HepG2 (cell line): ENCODE measurements around the gene ARL3. TPM values are rescaled to one million over a fixed set of nuclear protein-coding genes. Genes with fewer than 3 reads are reported as not detected.

Experiments used
- ATAC-seq: fragments of 200-7000 bp; cut with Tn5 transposase; 3 replicates; pipeline ENCODE4 v1.9.1; 2020; ENCODE audit warnings: mild to moderate bottlenecking, moderate library complexity
- BruUV-seq: library from RNA; stranded (reverse); fragments of 400-500 nt; replicated peaks from 2 replicates; lab custom pipeline; 2021; lab: Mats Ljungman, UMichigan
- CTCF ChIA-PET: fragments of 300-600 bp; formaldehyde crosslinking; extraction: SDS; loops from one replicate; lab custom pipeline; 2021; ENCODE audit warnings: low total read pairs, inconsistent platforms, low intra/inter-chr PET ratio; lab: Yijun Ruan, JAX
- POLR2A ChIA-PET: fragments of 350-600 bp; sonication (Branson Sonifier 250); formaldehyde crosslinking; loops from one replicate; lab custom pipeline; 2020; ENCODE audit warnings: antibody characterized with exemption, inconsistent platforms; lab: Yijun Ruan, JAX
- DNase-seq: peaks from one replicate; pipeline ENCODE4 v3.0.0-alpha.2; 2015; ENCODE audit warnings: low spot score
- FAIRE-seq: peaks from 3 replicates; lab custom pipeline; 2011; peaks lifted over from hg19 to GRCh38; lab: Jason Lieb, UNC
- H2AFZ ChIP-seq: one replicate; pipeline ENCODE4 v1.6.1; 2011; ENCODE audit warnings: low read length, inconsistent platforms
- H3K27ac ChIP-seq: fragments of 300-600 bp; 3 replicates; pipeline ENCODE4 v1.8.0; 2011; ENCODE audit warnings: mixed run types, mild to moderate bottlenecking, mixed read lengths, low read length, inconsistent platforms; ENCODE audit not compliant: insufficient read depth; ENCODE audit errors: extremely low read length
- H3K27me3 ChIP-seq, 2 experiments: fragments of 200-600 bp in 1 of 2; 2 replicates in 1 of 2; 3 replicates in 1 of 2; pipeline versions ENCODE4 v1.6.0 to v1.8.0; 2011; ENCODE audit warnings: low read length in 2 of 2, mild to moderate bottlenecking in 2 of 2, moderate library complexity in 2 of 2, inconsistent platforms in 1 of 2; ENCODE audit not compliant: insufficient read depth in 2 of 2, control insufficient read depth in 1 of 2
- H3K36me3 ChIP-seq, 2 experiments: fragments of 200-600 bp in 1 of 2; replicated peaks in 1 of 2; 2 replicates in 1 of 2; 3 replicates in 1 of 2; pipeline versions ENCODE4 v1.5.1 to v1.8.0; 2011; ENCODE audit warnings: low read length in 2 of 2, inconsistent platforms in 1 of 2; ENCODE audit not compliant: insufficient read depth in 2 of 2, control insufficient read depth in 1 of 2
- H3K4me1 ChIP-seq: 2 replicates; pipeline ENCODE4 v1.5.1; 2012; ENCODE audit warnings: low read length, inconsistent platforms; ENCODE audit not compliant: insufficient read depth
- H3K4me2 ChIP-seq: 2 replicates; pipeline ENCODE4 v1.6.0; 2011; ENCODE audit warnings: low read depth, low read length, inconsistent platforms
- H3K4me3 ChIP-seq, 3 experiments: fragments of 200-600 bp in 1 of 3; sonication (generic), shearing (Covaris generic) in 1 of 3; replicated peaks in 1 of 3; 2 replicates each; pipeline ENCODE4 v1.5.1; 2011 to 2016; ENCODE audit warnings: low read length in 3 of 3, inconsistent platforms in 2 of 3, low read depth in 2 of 3, mild to moderate bottlenecking in 2 of 3, control low read depth in 1 of 3, mixed read lengths in 1 of 3; ENCODE audit not compliant: insufficient read depth in 1 of 3
- H3K79me2 ChIP-seq: one replicate; pipeline ENCODE4 v1.6.1; 2011; ENCODE audit warnings: low read length, inconsistent platforms; ENCODE audit not compliant: insufficient read depth
- H3K9ac ChIP-seq: 2 replicates; pipeline ENCODE4 v1.6.0; 2011; ENCODE audit warnings: mild to moderate bottlenecking, low read depth, low read length, inconsistent platforms; ENCODE audit not compliant: insufficient read depth
- H3K9me3 ChIP-seq: 2 replicates; pipeline ENCODE4 v1.5.1; 2012; ENCODE audit warnings: mild to moderate bottlenecking, low read length
- H4K20me1 ChIP-seq: 2 replicates; pipeline ENCODE4 v1.6.0; 2011; ENCODE audit warnings: inconsistent platforms, mild to moderate bottlenecking, low read length, moderate library complexity; ENCODE audit not compliant: insufficient read depth
- KLF12 ChIP-seq: sonication (generic); formaldehyde crosslinking; IDR thresholded peaks from 2 replicates; pipeline ENCODE4 v1.4.0; 2020; ENCODE audit warnings: missing genetic modification reagents, borderline replicate concordance
- PRPF4 ChIP-seq: fragments of 200-400 bp; formaldehyde crosslinking; IDR thresholded peaks from 2 replicates; pipeline ENCODE4 v1.6.1; 2016; ENCODE audit warnings: low read length, low read depth; ENCODE audit not compliant: poor library complexity, severe bottlenecking
- RBFOX2 ChIP-seq: fragments of 200-400 bp; formaldehyde crosslinking; IDR thresholded peaks from 2 replicates; pipeline ENCODE4 v1.6.1; 2017; ENCODE audit warnings: low read depth, mild to moderate bottlenecking, low read length
- SPEN ChIP-seq: sonication (generic); formaldehyde crosslinking; IDR thresholded peaks from 2 replicates; pipeline ENCODE4 v1.5.1; 2020; ENCODE audit warnings: low read depth, mild to moderate bottlenecking, missing genetic modification reagents
- STAG1 ChIP-seq: sonication (generic); formaldehyde crosslinking; IDR thresholded peaks from 2 replicates; pipeline ENCODE4 v1.4.0; 2020; ENCODE audit warnings: missing genetic modification reagents
- TBL1XR1 ChIP-seq: fragments of 150-350 bp; IDR thresholded peaks from 2 replicates; pipeline ENCODE4 v1.6.1; 2014; ENCODE audit warnings: borderline replicate concordance, low read length; ENCODE audit not compliant: partially characterized antibody
- ZNF326 ChIP-seq: sonication (generic); formaldehyde crosslinking; IDR thresholded peaks from 2 replicates; pipeline ENCODE4 v1.4.0; 2020; ENCODE audit warnings: missing genetic modification reagents, borderline replicate concordance
- ZNF367 ChIP-seq: sonication (generic); formaldehyde crosslinking; IDR thresholded peaks from 2 replicates; pipeline ENCODE4 v1.4.0; 2020; ENCODE audit warnings: missing genetic modification reagents, borderline replicate concordance
- ZNF678 ChIP-seq: sonication (generic); formaldehyde crosslinking; IDR thresholded peaks from 2 replicates; pipeline ENCODE4 v1.4.0; 2020; ENCODE audit warnings: mild to moderate bottlenecking, missing genetic modification reagents
- ZNF709 ChIP-seq: sonication (generic); formaldehyde crosslinking; IDR thresholded peaks from 2 replicates; pipeline ENCODE4 v1.5.0; 2020; ENCODE audit warnings: mild to moderate bottlenecking, missing genetic modification reagents
- ZSCAN5A ChIP-seq: sonication (generic); formaldehyde crosslinking; IDR thresholded peaks from 2 replicates; pipeline ENCODE4 v1.8.0; 2022; ENCODE audit warnings: mild to moderate bottlenecking, missing genetic modification reagents, borderline replicate concordance
- WGBS: methylation state at CpG from one replicate; pipeline ENCODE4 v1.1.6; 2017; ENCODE audit warnings: low lambda C conversion rate; 5-methylcytosine and 5-hydroxymethylcytosine counted together
- in situ Hi-C: cut with HindIII; loops from 2 replicates; pipeline ENCODE4 v1.10.0; 2017; ENCODE audit warnings: low pct_unique_long_range_greater_than_20kb; ENCODE audit not compliant: extremely low pct_ligation_motif_present
- intact Hi-C: fragments of 100-400 bp; cut with micrococcal nuclease; formaldehyde crosslinking; loops from one replicate; pipeline ENCODE4 v1.10.0; 2022; ENCODE audit not compliant: unreplicated experiment
- polyA plus RNA-seq, 8 experiments: library from polyadenylated mRNA; depleted of rRNA in 3 of 8; stranded (reverse) in 7 of 8; unstranded in 1 of 8; fragments of >200 nt; fragmentation: Illumina TruSeq in 4 of 8; extraction: Trizol in 4 of 8; gene quantifications; 2 replicates each; pipeline versions ENCODE4 v1.2.1 to v1.2.3, GENCODE V29; 2011 to 2016; ENCODE audit warnings: low read depth in 4 of 8, missing spikeins in 1 of 8, mixed read lengths in 1 of 8; ENCODE audit not compliant: insufficient read depth in 1 of 8
- total RNA-seq, 5 experiments: library from RNA; depleted of rRNA; stranded (reverse); fragments of >200 nt; fragmentation: Illumina TruSeq; extraction: Trizol; gene quantifications; 2 replicates each; pipeline ENCODE4 v1.2.3, GENCODE V29; 2016; ENCODE audit warnings: low read depth in 1 of 5
- TF ChIP-seq, protein P1 (sequence below): sonication (generic); formaldehyde crosslinking; IDR thresholded peaks from 2 replicates; pipeline ENCODE4 v1.4.0; 2020; ENCODE audit warnings: missing genetic modification reagents
- TF ChIP-seq, protein P2 (sequence below): sonication (generic); formaldehyde crosslinking; IDR thresholded peaks from 2 replicates; pipeline ENCODE4 v1.4.0; 2020; ENCODE audit warnings: missing genetic modification reagents, borderline replicate concordance
- TF ChIP-seq, protein P3 (sequence below): sonication (generic); formaldehyde crosslinking; IDR thresholded peaks from 2 replicates; pipeline ENCODE4 v1.9.0; 2021; ENCODE audit warnings: missing genetic modification reagents, borderline replicate concordance

ARL3 gene
- total and polyA plus RNA-seq, 2 of the 13 experiments (the other 11 are each of a cell fraction or from before 2014, with no cell fraction given), result 5.2 to 6.6 TPM

GRCh38 chr10:102631525-102632393 lies 82.4 kb downstream of the ARL3 start (continued):
- TF ChIP-seq, protein P1, sequence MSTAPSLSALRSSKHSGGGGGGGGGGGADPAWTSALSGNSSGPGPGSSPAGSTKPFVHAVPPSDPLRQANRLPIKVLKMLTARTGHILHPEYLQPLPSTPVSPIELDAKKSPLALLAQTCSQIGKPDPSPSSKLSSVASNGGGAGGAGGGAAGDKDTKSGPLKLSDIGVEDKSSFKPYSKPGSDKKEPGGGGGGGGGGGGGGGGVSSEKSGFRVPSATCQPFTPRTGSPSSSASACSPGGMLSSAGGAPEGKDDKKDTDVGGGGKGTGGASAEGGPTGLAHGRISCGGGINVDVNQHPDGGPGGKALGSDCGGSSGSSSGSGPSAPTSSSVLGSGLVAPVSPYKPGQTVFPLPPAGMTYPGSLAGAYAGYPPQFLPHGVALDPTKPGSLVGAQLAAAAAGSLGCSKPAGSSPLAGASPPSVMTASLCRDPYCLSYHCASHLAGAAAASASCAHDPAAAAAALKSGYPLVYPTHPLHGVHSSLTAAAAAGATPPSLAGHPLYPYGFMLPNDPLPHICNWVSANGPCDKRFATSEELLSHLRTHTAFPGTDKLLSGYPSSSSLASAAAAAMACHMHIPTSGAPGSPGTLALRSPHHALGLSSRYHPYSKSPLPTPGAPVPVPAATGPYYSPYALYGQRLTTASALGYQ (CRISPR knock-in tag), result no peak
- TF ChIP-seq ZSCAN5A (CRISPR knock-in tag) (no peak), STAG1 (CRISPR knock-in tag) (no peak), ZNF326 (CRISPR knock-in tag) (no peak)
- TF ChIP-seq, protein P2, sequence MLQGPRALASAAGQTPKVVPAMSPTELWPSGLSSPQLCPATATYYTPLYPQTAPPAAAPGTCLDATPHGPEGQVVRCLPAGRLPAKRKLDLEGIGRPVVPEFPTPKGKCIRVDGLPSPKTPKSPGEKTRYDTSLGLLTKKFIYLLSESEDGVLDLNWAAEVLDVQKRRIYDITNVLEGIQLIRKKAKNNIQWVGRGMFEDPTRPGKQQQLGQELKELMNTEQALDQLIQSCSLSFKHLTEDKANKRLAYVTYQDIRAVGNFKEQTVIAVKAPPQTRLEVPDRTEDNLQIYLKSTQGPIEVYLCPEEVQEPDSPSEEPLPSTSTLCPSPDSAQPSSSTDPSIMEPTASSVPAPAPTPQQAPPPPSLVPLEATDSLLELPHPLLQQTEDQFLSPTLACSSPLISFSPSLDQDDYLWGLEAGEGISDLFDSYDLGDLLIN (CRISPR knock-in tag), result no peak
- TF ChIP-seq, all 625 proteins: peak for 0

GRCh38 chr10:102630663-102631062 lies 83.5 kb downstream of the ARL3 start:
- no peaks in the 10 kb centered on the region for H4K20me1 ChIP-seq
- H3K27ac ChIP-seq, result peak overlapping the region; percentile 53
- no peak overlapping the region for H3K9ac ChIP-seq
- no peak overlapping the region for H3K4me3 ChIP-seq
- ATAC-seq, result no peak
- in situ Hi-C loops (no loop called here), intact Hi-C loops (no loop called here)
- H3K9me3 ChIP-seq, result no peaks in the 10 kb centered on the region
- no peak for FAIRE-seq
- no peaks in the 10 kb centered on the region for H3K79me2 ChIP-seq
- CTCF ChIA-PET, result no interaction called here
- no peak overlapping the region for H3K4me2 ChIP-seq
- 95% methylated on average over 6 of the region's 6 CpGs for WGBS
- no peaks in the 10 kb centered on the region; a peak in 2 of 5 replicates for H3K36me3 ChIP-seq
- H2AFZ ChIP-seq, result no peak overlapping the region
- POLR2A ChIA-PET, result interaction anchor here (1.8 to 7.0 kb wide), 3 partner anchors 10 to 30 kb away, joined by 11 to 121 read pairs (median 72); partner anchors contain the start of gene TRIM8
- DNase-seq, result no peak
- H3K4me1 ChIP-seq, result peaks cover 86% of the 10 kb centered on the region
- no TSS peak for BruUV-seq
- H3K27me3 ChIP-seq, result no peaks in the 10 kb centered on the region
- no peak for TF ChIP-seq KLF12
- TF ChIP-seq ZNF678 (CRISPR knock-in tag), result no peak
- no peak for TF ChIP-seq ZNF709 (CRISPR knock-in tag)
- no peak for TF ChIP-seq TBL1XR1
- no peak for TF ChIP-seq RBFOX2
- no peak for TF ChIP-seq ZNF367
- TF ChIP-seq, protein P3, sequence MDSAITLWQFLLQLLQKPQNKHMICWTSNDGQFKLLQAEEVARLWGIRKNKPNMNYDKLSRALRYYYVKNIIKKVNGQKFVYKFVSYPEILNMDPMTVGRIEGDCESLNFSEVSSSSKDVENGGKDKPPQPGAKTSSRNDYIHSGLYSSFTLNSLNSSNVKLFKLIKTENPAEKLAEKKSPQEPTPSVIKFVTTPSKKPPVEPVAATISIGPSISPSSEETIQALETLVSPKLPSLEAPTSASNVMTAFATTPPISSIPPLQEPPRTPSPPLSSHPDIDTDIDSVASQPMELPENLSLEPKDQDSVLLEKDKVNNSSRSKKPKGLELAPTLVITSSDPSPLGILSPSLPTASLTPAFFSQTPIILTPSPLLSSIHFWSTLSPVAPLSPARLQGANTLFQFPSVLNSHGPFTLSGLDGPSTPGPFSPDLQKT (CRISPR knock-in tag), result no peak
- TF ChIP-seq PRPF4, result no peak
- no peak for TF ChIP-seq SPEN (CRISPR knock-in tag)
